HTERT RPE-1 (cell line): ENCODE data around the gene FBXL19.

ENCODE experiments used
- in situ Hi-C: fragments of 300-500 bp; cut with MboI; formaldehyde crosslinking; loops from 4 replicates; pipeline ENCODE4 v1.14.3; 2020; ENCODE audit warnings: low sequenced_read_pairs

The FBXL19 gene

GRCh38 chr16:30984669-30985400, 61.5 kb downstream of the FBXL19 start, which contains the start of gene HSD3B7:
Gene HSD3B7 (plus strand): TSS chr16:30985207. CDS start chr16:30985659, 452 bp downstream.
- in situ Hi-C loops = no loop called here

- in situ Hi-C loops = no loop called here
Observed at GRCh38 chr16:30985401-30986128, 62.2 kb downstream of the FBXL19 start.

- in situ Hi-C loops = no loop called here
Observed at GRCh38 chr16:30986129-30986991, 63.0 kb downstream of the FBXL19 start.

- in situ Hi-C loops = no loop called here
Observed at GRCh38 chr16:30987581-30988190, 64.3 kb downstream of the FBXL19 start.

GRCh38 chr16:30989469-30990047, 66.2 kb downstream of the FBXL19 start:
- in situ Hi-C loops = no loop called here

- in situ Hi-C loops = no loop called here
Observed at GRCh38 chr16:30990105-30990504, 66.7 kb downstream of the FBXL19 start.

GRCh38 chr16:30991052-30991451, 67.7 kb downstream of the FBXL19 start:
- in situ Hi-C loops = no loop called here

GRCh38 chr16:30992276-30992780, 69.0 kb downstream of the FBXL19 start:
- in situ Hi-C loops = no loop called here

GRCh38 chr16:30992931-30993816, 69.8 kb downstream of the FBXL19 start:
- in situ Hi-C loops = no loop called here

- in situ Hi-C loops = no loop called here
Observed at GRCh38 chr16:30995927-30996323, 72.6 kb downstream of the FBXL19 start.

- in situ Hi-C loops = no loop called here
Observed at GRCh38 chr16:30996324-30996984, 73.1 kb downstream of the FBXL19 start.

- in situ Hi-C loops = no loop called here
Observed at GRCh38 chr16:30996985-30997724, 73.8 kb downstream of the FBXL19 start.

- in situ Hi-C loops = no loop called here
Observed at GRCh38 chr16:30997725-30998711, 74.6 kb downstream of the FBXL19 start.
